OCI-LY7 (cell line): ENCODE results near the gene TPR. TPM values are rescaled to one million over a fixed set of nuclear protein-coding genes. Genes with fewer than 3 reads are reported as not detected.
"Not testable (repeated sequence)": the region's sequence is repeated elsewhere in the genome, so short reads cannot be mapped to it uniquely, and the experiment has no call there.

Source experiments
- BruUV-seq: library from RNA; stranded (reverse); fragments of 400-500 nt; replicated peaks from 2 replicates; lab custom pipeline; 2021; lab: Mats Ljungman, UMichigan
- CTCF ChIA-PET: fragments of 300-600 bp; sonication (Branson Sonifier 250); formaldehyde crosslinking; loops from one replicate; lab custom pipeline; 2022; ENCODE audit warnings: antibody characterized with exemption; ENCODE audit not compliant: unreplicated experiment; lab: Charles Lee
- POLR2A ChIA-PET: fragments of 300-600 bp; sonication (Branson Sonifier 250); formaldehyde crosslinking; loops from one replicate; lab custom pipeline; 2022; ENCODE audit warnings: antibody characterized with exemption; lab: Charles Lee
- DNase-seq: peaks from one replicate; pipeline ENCODE4 v3.0.0-alpha.2; 2015; ENCODE audit warnings: low spot score
- H2AFZ ChIP-seq: fragments of 200-600 bp; sonication (generic), shearing (Covaris generic); 2 replicates; pipeline ENCODE4 v1.6.1; 2014; ENCODE audit warnings: mild to moderate bottlenecking, antibody characterized with exemption, low read length, moderate library complexity
- H3K27ac ChIP-seq: fragments of 200-600 bp; sonication (generic); 2 replicates; pipeline ENCODE4 v1.5.1; 2014; ENCODE audit warnings: mixed run types, low read depth, mild to moderate bottlenecking, moderate library complexity, low read length, inconsistent platforms; ENCODE audit not compliant: poor library complexity, severe bottlenecking
- H3K36me3 ChIP-seq: fragments of 200-600 bp; sonication (generic); 2 replicates; pipeline ENCODE4 v1.6.1; 2014; ENCODE audit warnings: mild to moderate bottlenecking, antibody characterized with exemption, low read length, moderate library complexity, mixed read lengths; ENCODE audit not compliant: insufficient read depth
- H3K4me1 ChIP-seq: fragments of 200-600 bp; sonication (generic); 2 replicates; pipeline ENCODE4 v1.5.1; 2014; ENCODE audit warnings: mild to moderate bottlenecking, low read length; ENCODE audit not compliant: insufficient read depth, poor library complexity, severe bottlenecking
- H3K4me2 ChIP-seq: fragments of 200-600 bp; sonication (generic); 2 replicates; pipeline ENCODE4 v1.6.1; 2014; ENCODE audit warnings: mild to moderate bottlenecking, low read length
- H3K4me3 ChIP-seq: fragments of 200-600 bp; sonication (generic); 2 replicates; pipeline ENCODE4 v1.5.1; 2014; ENCODE audit warnings: mild to moderate bottlenecking, low read depth, low read length; ENCODE audit not compliant: poor library complexity, severe bottlenecking
- H3K79me2 ChIP-seq: fragments of 200-600 bp; sonication (generic); 2 replicates; pipeline ENCODE4 v1.6.1; 2016; ENCODE audit warnings: low read depth, mild to moderate bottlenecking, low read length, moderate library complexity, mixed read lengths; ENCODE audit not compliant: insufficient read depth
- H3K9me2 ChIP-seq: fragments of 200-600 bp; sonication (generic); 2 replicates; pipeline ENCODE4 v1.6.1; 2016; ENCODE audit warnings: mild to moderate bottlenecking, low read length, mixed read lengths; ENCODE audit not compliant: insufficient read depth
- H3K9me3 ChIP-seq: fragments of 200-600 bp; sonication (generic); 2 replicates; pipeline ENCODE4 v1.6.1; 2014; ENCODE audit warnings: mild to moderate bottlenecking, mixed run types, low read length, mixed read lengths
- H4K20me1 ChIP-seq: fragments of 200-600 bp; sonication (generic); 2 replicates; pipeline ENCODE4 v1.6.1; 2014; ENCODE audit warnings: mild to moderate bottlenecking, antibody characterized with exemption, low read length, moderate library complexity, mixed read lengths; ENCODE audit not compliant: insufficient read depth
- EZH2phosphoT487 ChIP-seq: fragments of 200-600 bp; sonication (generic); IDR thresholded peaks from 2 replicates; pipeline ENCODE4 v1.6.1; 2018; ENCODE audit warnings: low read depth, borderline replicate concordance, mild to moderate bottlenecking, mixed run types, antibody characterized with exemption, low read length, moderate library complexity, mixed read lengths
- intact Hi-C: fragments of 100-400 bp; cut with micrococcal nuclease; formaldehyde crosslinking; loops from one replicate; pipeline ENCODE4 v1.10.0; 2022; ENCODE audit not compliant: unreplicated experiment
- total RNA-seq, 2 experiments: library from RNA; depleted of rRNA in 1 of 2; stranded (reverse); fragments of >200 nt in 1 of 2; shearing (Covaris generic) in 1 of 2; gene quantifications; 2 replicates each; pipeline ENCODE4 v1.2.3, GENCODE V29; 2014 to 2022
- TF ChIP-seq, protein P1 (sequence below): fragments of 200-600 bp; sonication (generic); conservative IDR thresholded peaks from 2 replicates; pipeline ENCODE4 v1.5.1; 2014; ENCODE audit warnings: mild to moderate bottlenecking, antibody characterized with exemption, low read length, moderate library complexity, mixed read lengths

TPR gene
- total RNA-seq, 2 experiments from 2014 or later, result 92.1 to 136 TPM

DNA sequence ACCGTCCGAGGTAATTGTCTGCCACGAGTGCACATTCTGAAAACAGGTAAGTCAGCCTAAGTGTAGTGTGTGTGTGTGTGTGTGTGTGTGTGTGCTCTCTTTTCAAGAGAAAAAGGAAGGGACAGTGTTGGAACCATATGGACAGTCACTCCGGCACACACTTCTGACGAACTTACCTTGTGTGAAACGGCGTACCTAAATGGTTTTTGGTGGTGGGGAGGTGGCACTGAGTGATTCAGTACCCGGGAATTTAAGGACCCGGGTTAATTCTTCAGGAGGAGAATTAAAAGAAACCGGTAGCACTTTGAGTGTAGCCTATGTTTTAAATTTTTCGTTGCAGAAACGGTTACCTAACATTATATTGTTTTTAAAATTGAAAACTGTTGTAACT is 871 bp upstream of the TPR start:
- peaks cover 72% of the 10 kb centered on the region for H3K79me2 ChIP-seq
- intact Hi-C loops, result loop anchor here (2.0 to 5.0 kb wide), 2 partner anchors 1059 to 1219 kb away; partner anchors contain the start of genes IVNS1ABP, SWT1 and TRMT1L
- ChIA-PET POLR2A (interaction anchor here (0.7 to 1.1 kb wide), 4 partner anchors 10 to 52 kb away, joined by 3 to 4 read pairs (median 4); no protein-coding TSS in a partner anchor), CTCF (interaction anchor here (1.7 kb wide), 1 partner anchor 30 kb away, joined by 5 read pairs; no protein-coding TSS in a partner anchor)
- peaks cover 14% of the 10 kb centered on the region for H4K20me1 ChIP-seq
- H3K36me3 ChIP-seq, result peaks cover 50% of the 10 kb centered on the region
- no peaks in the 10 kb centered on the region for H3K9me2 ChIP-seq
- H3K9me3 ChIP-seq, result no peaks in the 10 kb centered on the region
- no peak for DNase-seq
- TF ChIP-seq EZH2phosphoT487, result no peak
- TF ChIP-seq, protein P1, sequence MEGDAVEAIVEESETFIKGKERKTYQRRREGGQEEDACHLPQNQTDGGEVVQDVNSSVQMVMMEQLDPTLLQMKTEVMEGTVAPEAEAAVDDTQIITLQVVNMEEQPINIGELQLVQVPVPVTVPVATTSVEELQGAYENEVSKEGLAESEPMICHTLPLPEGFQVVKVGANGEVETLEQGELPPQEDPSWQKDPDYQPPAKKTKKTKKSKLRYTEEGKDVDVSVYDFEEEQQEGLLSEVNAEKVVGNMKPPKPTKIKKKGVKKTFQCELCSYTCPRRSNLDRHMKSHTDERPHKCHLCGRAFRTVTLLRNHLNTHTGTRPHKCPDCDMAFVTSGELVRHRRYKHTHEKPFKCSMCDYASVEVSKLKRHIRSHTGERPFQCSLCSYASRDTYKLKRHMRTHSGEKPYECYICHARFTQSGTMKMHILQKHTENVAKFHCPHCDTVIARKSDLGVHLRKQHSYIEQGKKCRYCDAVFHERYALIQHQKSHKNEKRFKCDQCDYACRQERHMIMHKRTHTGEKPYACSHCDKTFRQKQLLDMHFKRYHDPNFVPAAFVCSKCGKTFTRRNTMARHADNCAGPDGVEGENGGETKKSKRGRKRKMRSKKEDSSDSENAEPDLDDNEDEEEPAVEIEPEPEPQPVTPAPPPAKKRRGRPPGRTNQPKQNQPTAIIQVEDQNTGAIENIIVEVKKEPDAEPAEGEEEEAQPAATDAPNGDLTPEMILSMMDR, result no peak
- peak overlapping the region; percentile 96 for H2AFZ ChIP-seq
- H3K27ac ChIP-seq, result peak overlapping the region; percentile 79
- peak overlapping the region; percentile 82 for H3K4me2 ChIP-seq
- peak overlapping the region; percentile 77 for H3K4me3 ChIP-seq
- TSS peak; percentile 70 for BruUV-seq
- peaks cover 20% of the 10 kb centered on the region for H3K4me1 ChIP-seq

DNA sequence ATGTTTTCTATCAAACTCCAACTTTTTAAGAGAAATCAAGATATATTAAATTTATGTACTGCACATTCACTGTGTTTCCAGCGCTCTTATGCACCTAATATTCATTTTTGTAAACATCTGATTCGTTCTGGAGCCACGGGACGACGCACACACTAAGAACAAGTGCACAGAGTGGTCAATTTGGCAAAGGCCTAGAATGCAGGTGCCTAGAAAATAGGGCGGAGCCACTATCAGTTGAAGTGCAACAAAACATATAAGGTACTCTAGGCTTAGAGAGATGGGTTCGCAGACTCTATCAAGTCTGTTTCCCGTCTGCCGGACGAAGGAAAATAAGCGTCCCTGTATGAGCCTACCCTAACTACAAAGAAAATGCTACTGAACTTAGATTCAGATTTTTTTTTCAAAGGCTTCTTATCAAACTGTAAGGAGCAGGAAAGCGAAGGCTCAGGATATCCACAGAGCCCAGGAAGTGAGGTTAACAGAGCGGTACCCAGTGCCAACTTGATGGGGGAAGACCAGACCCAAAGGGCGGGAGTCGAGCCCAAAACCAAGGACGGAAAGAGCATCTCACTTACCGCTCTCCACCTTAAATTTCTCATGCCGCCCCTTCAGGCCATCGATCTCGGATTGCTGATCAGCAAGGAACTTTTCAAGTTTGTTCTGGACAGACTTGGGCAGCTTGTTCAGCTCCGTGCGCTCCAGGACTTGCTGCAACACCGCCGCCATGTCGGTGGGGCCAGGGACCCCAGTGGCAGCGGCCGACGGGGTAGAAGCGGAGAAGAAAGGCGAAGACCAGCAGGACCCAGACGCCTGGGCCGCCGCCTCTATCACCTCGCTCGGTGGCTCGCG is 526 bp downstream of the TPR start:
- TF ChIP-seq, protein P1, result no peak
- no peak for TF ChIP-seq EZH2phosphoT487
- peak; percentile 78 for DNase-seq
- POLR2A ChIA-PET, result interaction anchor here (0.6 to 1.1 kb wide), 7 partner anchors 10 to 159 kb away, joined by 3 to 4 read pairs (median 4); no protein-coding TSS in a partner anchor
- Histone ChIP-seq H3K79me2 (peaks cover 84% of the 10 kb centered on the region), H2AFZ (peak overlapping the region; percentile 64; the same call in 1 of the 2 replicates), H3K9me3 (no peaks in the 10 kb centered on the region), H3K4me3 (peak overlapping the region; percentile 77), H3K9me2 (no peaks in the 10 kb centered on the region), H3K36me3 (peaks cover 50% of the 10 kb centered on the region), H3K27ac (peak overlapping the region; percentile 79), H3K4me2 (peak overlapping the region; percentile 88), H4K20me1 (peaks cover 14% of the 10 kb centered on the region), H3K4me1 (peaks cover 20% of the 10 kb centered on the region)
- intact Hi-C loops, result loop anchor here (2.0 to 5.0 kb wide), 2 partner anchors 1058 to 1217 kb away; partner anchors contain the start of genes IVNS1ABP, SWT1 and TRMT1L
- CTCF ChIA-PET, result interaction anchor here (0.6 to 1.7 kb wide), 5 partner anchors 11 to 219 kb away, joined by 3 to 6 read pairs (median 3); no protein-coding TSS in a partner anchor
- TSS peak; percentile 57 for BruUV-seq

DNA sequence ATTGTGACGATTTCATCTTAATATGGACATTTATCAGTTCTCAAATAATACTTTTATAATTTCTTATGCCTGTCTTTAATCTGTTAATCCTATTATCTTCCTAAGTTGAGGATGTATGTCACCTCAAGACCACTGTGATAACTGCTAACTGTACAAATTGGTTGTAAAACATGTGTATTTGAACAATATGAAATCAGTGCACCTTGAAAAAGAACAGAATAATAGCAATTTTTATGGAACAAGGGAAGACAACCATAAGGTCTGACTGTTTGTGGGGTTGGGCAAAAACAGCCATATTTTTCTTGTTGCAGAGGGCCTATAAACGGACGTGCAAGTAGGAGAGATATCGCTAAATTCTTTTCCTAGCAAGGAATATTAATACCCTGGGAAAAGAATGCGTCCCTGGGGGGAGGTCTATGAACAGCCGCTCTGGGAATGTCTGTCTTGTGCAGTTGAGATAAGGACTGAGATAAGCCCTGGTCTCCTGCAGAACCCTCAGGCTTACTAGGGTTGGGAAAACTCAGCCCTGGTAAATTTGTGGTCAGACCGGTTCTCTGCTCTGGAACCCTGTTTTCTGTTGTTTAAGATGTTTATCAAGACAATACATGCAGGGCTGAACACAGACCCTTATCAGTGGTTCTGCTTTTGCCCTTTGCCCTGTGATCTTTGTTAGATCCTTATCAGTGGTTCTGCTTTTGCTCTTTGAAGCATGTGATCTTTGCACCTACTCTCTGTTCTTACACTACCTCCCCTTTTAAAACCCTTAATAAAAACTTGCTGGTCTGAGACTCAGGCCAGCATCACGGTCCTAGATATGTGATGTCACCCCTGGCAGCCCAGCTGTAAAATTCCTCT is 27.0 kb downstream of the TPR start:
- H3K27ac ChIP-seq, H3K4me1 ChIP-seq, CTCF ChIA-PET, H3K79me2 ChIP-seq, DNase-seq, H4K20me1 ChIP-seq, H3K9me2 ChIP-seq, H3K4me2 ChIP-seq, BruUV-seq, H3K9me3 ChIP-seq, H2AFZ ChIP-seq, H3K4me3 ChIP-seq: not testable (repeated sequence)
- intact Hi-C loops, result loop anchor here (10.0 kb wide), 1 partner anchor 1043 kb away; no protein-coding TSS in a partner anchor
- POLR2A ChIA-PET, result interaction anchor here (1.0 to 1.1 kb wide), 2 partner anchors 9 to 12 kb away, joined by 3 read pairs; no protein-coding TSS in a partner anchor
- H3K36me3 ChIP-seq, result peaks cover 98% of the 10 kb centered on the region
